HG03025 (cell line): ENCODE results near the gene CDH4.

Experiments used
- ATAC-seq: cut with Tn5 transposase; IDR thresholded peaks from one replicate; pipeline ENCODE4 v1.9.1; 2021; ENCODE audit warnings: mild to moderate bottlenecking, moderate library complexity; ENCODE audit not compliant: unreplicated experiment, low FRiP score

CDH4 gene

DNA sequence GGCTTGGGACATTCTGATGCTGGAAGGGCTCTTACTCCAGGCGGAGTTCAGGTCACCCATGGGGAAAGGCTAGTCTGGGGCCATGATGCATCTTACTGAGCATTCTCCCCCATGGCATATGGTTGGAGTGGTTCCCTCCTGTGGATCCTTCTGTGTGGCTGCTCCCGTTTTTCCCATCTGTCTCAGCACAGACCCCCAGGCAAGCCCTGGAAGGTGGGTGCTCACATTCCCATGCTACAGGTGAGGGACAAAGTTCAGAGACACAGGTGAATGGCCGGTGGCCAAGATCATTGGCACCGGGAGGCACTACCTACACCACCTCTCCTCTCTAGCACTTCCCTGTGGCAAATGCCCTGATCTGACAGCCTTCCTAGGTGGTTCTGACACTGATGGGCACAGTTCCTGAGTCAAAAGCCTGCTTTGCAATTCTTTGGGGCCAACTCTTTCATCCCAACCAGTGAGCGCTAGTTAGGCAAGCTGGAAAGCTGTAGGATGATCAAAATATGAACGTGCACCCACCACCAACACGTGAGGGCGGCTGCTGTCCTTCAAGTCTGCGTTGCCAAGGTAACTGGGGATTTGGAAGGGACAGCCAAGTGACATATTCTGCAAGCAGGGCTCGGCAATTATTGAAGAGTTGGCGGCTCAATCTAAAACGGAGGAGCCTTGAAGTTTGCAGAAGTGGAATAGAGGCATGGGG, 124.6 kb downstream of the CDH4 start:
- ATAC-seq = no peak

GRCh38 chr20:61378694-61379355, 126.8 kb downstream of the CDH4 start:
- no peak for ATAC-seq

- no peak for ATAC-seq
Observed at GRCh38 chr20:61379898-61380544, 128.0 kb downstream of the CDH4 start.

DNA sequence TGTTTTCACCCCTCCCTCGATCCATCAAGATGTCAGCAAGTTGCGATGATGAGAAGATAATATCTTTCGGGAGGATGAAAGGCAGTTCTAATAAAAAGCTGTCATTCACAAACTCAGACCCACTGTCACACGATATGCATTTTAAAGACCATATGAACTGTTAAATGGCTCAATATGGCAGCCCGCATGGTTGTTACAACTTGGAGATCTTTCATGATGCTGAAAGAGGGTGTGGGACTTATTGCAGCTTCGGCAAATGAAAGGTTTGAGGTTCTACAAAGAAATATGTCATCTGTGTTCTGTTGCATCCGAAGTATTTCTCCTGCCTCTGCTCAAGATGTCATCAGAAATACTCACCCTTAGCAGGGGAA, 128.5 kb downstream of the CDH4 start:
- no peak for ATAC-seq

DNA sequence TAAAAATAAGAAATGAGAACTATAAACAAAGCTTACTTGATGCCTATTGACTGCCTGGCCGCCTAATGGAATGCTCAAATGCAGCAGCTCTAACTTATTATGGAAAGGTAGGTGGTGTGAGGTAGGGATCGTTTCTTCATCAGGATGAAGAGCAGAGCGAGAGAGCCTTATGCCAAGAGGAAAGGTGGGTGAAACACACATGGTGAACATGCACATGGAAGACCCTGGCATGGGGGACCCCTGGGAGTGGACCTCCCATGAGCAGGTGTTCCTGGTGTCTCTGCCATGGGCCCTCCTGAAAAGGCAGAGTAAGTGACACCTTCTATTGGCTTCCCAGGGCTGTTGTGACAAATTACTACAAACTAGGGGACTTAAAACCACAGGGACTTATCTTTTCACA, 130.1 kb downstream of the CDH4 start:
- no peak for ATAC-seq

DNA sequence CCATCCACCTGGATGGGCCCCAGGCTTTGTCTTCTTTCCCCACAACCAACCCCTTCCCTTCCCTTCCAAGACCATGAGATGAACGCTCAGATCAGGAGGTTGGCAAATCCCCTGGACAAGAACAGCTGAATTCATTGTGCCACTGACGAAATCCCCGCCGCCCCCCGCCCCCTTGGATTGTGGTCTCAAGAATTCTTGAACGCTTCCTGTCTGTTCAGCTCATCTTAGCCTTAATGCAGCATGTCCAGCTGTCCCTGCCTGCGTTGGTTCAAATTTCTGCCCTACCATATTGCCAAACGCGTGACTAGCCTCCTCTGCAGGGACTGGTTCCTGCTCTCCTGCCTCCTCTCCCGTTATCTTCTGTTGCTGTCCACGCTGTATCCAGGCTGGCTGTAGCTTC, 133.2 kb downstream of the CDH4 start:
- ATAC-seq = no peak

GRCh38 chr20:61385731-61386130, 133.7 kb downstream of the CDH4 start:
- ATAC-seq = no peak

DNA sequence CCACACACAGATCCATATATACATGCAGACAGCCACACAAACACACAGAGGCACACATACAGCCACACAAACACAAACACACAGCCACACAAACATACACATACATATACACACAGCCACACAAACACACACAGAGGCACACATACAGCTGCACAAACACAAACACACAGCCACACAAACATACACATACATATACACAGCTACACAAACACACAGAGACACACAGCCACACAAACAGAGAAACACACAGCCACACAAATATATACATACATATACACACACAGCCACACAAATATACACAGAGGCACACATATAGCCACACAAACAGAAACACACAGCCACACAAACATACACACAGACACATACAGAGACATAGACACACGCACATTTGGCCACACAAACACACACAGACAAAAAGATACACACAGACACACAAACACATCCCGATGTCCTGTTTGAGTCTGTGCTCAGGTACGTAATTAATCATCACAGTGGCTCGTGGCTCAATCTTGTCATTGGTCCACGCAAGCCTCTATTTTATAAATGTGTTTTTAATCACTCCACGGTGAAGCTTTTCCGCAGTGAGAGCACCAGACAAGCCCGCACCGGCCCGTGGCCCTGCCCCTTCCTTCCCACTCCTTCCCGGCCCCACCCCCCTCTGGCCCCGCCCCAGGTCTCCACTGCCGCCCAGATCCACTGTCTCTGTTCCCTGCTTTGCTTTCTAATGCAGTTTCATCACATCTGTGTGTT, 135.3 kb downstream of the CDH4 start:
- no peak for ATAC-seq

DNA sequence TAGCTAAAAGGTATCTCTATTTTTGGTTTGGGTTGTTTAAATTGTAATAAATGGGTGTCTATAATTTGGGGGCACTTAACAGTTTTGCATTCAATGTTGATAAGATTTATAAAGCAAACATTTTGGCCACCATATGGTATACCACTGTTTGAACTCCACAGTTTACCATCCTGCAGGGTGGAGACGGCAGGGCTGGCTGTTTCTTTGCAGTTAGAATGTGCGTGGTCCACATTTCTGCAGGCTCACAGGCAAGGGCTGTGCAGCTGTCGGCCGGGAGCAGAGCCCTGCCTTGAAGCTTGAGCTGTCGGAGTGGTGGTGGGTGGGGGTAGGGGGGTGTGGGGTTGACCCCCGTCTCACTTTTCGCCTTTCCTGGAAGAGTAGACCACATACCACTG, 135.9 kb downstream of the CDH4 start:
- ATAC-seq = no peak

GRCh38 chr20:61389077-61389476, 137.0 kb downstream of the CDH4 start:
- ATAC-seq = no peak

DNA sequence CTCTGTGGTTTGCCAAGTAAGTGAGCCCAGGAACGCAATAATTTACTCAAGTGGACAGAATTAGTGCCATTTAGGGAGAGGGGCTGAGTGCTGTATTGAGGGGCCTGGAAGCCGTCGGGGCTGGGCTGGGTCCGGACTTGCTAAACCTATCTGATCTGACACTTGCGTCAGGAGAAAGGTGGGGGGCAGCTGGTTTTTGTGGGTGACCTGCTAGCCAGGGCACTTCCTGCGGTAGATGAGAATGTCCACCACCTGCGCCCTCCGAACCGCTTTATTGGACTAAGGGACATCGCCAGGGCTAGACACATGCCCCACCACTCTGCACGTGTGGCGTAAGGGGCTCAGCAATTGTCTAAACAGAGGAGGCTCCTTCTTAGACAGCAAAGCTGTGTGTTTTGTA, 139.1 kb downstream of the CDH4 start:
- no peak for ATAC-seq

GRCh38 chr20:61391812-61392520, 139.9 kb downstream of the CDH4 start:
- no peak for ATAC-seq

- no peak for ATAC-seq
Observed at GRCh38 chr20:61394088-61394799, 142.2 kb downstream of the CDH4 start.

DNA sequence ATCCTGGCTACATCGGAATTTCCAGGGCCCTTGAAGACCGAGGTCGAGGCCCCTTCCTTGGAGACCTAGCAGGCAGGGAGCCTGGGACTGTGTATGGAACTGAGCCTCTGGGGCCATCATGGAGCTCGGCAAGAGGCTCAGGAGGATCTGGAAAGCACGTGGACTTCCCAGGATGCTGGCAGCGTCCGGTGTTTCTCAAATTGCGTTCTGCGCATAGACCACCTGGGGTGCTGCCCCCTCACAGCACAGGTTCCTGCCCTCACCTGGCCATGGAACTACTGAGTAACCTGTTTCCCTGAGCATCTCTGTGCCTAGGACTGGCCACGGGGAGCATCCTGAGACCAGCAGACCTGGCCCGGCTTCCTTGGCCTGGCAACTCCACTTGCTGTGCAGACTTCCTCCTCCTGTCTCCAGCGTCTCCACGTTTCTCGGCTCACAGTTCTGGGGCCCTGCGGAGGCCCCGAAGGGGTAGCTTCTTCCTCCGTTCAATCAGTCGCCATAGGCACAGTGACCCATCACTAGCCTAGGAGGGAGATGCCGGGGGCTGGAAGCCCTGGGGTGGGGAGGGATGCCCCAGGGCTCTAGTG, 144.3 kb downstream of the CDH4 start:
- no peak for ATAC-seq

GRCh38 chr20:61397146-61397545, 145.1 kb downstream of the CDH4 start:
- ATAC-seq = no peak

GRCh38 chr20:61397790-61398189, 145.7 kb downstream of the CDH4 start:
- ATAC-seq = no peak

- ATAC-seq = no peak
Observed at GRCh38 chr20:61399433-61399832, 147.4 kb downstream of the CDH4 start.

- no peak for ATAC-seq
Observed at GRCh38 chr20:61400499-61400898, 148.4 kb downstream of the CDH4 start.

DNA sequence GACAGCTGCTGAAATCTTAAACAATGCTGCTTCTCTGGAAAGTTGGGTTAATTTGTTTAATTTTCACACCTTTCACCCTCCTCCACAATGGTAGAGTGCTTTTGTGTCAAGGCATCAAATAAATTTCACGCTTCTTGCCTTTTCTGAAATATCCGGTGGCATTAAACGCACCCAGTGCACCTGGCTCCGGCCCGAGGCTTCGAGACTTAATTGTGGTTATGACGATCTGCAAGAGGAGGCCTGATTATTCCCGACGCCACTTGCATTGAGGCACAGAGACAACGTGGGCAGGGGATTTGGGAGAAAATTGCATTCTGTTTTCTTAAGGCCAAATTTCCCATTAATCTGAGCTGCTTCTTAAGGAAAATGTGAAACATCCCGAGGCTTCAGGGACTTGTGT, 152.2 kb downstream of the CDH4 start:
- ATAC-seq = no peak

DNA sequence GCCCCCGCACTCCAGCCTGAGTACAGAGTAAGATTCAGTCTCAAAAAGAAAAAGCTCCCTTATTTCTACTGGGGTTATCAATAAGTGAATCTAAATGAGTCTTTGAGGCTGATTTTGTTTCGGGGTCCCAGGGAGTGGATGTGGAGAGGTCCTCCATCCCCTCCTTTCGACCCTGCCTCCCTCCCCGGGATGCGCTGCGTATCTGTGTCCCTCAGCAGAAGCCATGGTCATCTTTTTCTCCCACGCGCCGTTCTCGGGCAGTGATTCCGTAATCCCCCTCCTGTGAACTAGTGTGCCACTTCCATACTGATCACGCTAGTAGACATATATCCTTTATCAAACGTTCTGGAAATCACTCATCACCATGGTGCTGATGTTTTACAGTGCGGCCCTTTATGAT, 152.9 kb downstream of the CDH4 start:
- no peak for ATAC-seq
